Measurements from ENCODE around the gene KLHL14. TPM values are rescaled to one million over a fixed set of nuclear protein-coding genes. Genes with fewer than 3 reads are reported as not detected.

KLHL14 gene
- total and polyA plus RNA-seq, 2 of the 13 experiments (the other 11 are each of a cell fraction or from before 2014, with no cell fraction given): 16.0 to 41.8 TPM

DNA sequence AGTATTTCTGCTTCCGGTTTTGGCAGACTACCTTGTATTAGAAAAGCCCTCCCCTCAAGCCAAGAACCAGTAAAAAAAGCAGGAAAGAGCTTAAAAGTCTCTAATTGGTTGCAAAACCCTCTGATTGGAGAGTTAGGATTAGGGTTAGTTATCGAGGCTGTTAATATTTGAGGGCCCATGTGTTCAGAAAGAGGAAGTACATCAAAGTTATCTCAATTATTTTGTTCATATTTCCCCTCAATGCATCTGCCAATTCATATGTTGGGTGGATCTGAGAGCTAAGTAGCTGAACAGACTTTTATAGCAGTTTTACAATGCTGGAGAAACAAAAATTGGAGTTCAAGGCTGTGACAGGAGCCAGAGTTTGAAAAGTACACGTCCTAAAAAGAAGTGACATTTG, 43.1 kb upstream of the KLHL14 start (continued):
- TF ChIP-seq, protein P1, sequence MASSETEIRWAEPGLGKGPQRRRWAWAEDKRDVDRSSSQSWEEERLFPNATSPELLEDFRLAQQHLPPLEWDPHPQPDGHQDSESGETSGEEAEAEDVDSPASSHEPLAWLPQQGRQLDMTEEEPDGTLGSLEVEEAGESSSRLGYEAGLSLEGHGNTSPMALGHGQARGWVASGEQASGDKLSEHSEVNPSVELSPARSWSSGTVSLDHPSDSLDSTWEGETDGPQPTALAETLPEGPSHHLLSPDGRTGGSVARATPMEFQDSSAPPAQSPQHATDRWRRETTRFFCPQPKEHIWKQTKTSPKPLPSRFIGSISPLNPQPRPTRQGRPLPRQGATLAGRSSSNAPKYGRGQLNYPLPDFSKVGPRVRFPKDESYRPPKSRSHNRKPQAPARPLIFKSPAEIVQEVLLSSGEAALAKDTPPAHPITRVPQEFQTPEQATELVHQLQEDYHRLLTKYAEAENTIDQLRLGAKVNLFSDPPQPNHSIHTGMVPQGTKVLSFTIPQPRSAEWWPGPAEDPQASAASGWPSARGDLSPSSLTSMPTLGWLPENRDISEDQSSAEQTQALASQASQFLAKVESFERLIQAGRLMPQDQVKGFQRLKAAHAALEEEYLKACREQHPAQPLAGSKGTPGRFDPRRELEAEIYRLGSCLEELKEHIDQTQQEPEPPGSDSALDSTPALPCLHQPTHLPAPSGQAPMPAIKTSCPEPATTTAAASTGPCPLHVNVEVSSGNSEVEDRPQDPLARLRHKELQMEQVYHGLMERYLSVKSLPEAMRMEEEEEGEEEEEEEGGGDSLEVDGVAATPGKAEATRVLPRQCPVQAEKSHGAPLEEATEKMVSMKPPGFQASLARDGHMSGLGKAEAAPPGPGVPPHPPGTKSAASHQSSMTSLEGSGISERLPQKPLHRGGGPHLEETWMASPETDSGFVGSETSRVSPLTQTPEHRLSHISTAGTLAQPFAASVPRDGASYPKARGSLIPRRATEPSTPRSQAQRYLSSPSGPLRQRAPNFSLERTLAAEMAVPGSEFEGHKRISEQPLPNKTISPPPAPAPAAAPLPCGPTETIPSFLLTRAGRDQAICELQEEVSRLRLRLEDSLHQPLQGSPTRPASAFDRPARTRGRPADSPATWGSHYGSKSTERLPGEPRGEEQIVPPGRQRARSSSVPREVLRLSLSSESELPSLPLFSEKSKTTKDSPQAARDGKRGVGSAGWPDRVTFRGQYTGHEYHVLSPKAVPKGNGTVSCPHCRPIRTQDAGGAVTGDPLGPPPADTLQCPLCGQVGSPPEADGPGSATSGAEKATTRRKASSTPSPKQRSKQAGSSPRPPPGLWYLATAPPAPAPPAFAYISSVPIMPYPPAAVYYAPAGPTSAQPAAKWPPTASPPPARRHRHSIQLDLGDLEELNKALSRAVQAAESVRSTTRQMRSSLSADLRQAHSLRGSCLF (CRISPR knock-in tag; IDR thresholded peaks at IDR 0.05; ENCODE audit: borderline replicate concordance): no peak
- TF ChIP-seq, protein P2, sequence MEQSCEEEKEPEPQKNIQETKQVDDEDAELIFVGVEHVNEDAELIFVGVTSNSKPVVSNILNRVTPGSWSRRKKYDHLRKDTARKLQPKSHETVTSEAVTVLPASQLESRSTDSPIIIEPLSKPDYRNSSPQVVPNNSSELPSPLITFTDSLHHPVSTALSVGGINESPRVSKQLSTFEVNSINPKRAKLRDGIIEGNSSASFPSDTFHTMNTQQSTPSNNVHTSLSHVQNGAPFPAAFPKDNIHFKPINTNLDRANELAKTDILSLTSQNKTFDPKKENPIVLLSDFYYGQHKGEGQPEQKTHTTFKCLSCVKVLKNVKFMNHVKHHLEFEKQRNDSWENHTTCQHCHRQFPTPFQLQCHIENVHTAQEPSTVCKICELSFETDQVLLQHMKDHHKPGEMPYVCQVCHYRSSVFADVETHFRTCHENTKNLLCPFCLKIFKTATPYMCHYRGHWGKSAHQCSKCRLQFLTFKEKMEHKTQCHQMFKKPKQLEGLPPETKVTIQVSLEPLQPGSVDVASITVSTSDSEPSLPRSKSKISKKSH (CRISPR knock-in tag; IDR thresholded peaks at IDR 0.05; ENCODE audit: borderline replicate concordance): no peak
- no peak for TF ChIP-seq MIXL1 (CRISPR knock-in tag; IDR thresholded peaks at IDR 0.05)
- TF ChIP-seq, protein P3, sequence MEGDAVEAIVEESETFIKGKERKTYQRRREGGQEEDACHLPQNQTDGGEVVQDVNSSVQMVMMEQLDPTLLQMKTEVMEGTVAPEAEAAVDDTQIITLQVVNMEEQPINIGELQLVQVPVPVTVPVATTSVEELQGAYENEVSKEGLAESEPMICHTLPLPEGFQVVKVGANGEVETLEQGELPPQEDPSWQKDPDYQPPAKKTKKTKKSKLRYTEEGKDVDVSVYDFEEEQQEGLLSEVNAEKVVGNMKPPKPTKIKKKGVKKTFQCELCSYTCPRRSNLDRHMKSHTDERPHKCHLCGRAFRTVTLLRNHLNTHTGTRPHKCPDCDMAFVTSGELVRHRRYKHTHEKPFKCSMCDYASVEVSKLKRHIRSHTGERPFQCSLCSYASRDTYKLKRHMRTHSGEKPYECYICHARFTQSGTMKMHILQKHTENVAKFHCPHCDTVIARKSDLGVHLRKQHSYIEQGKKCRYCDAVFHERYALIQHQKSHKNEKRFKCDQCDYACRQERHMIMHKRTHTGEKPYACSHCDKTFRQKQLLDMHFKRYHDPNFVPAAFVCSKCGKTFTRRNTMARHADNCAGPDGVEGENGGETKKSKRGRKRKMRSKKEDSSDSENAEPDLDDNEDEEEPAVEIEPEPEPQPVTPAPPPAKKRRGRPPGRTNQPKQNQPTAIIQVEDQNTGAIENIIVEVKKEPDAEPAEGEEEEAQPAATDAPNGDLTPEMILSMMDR (CRISPR knock-in tag; IDR thresholded peaks at IDR 0.05): no peak
- TF ChIP-seq, protein P4, sequence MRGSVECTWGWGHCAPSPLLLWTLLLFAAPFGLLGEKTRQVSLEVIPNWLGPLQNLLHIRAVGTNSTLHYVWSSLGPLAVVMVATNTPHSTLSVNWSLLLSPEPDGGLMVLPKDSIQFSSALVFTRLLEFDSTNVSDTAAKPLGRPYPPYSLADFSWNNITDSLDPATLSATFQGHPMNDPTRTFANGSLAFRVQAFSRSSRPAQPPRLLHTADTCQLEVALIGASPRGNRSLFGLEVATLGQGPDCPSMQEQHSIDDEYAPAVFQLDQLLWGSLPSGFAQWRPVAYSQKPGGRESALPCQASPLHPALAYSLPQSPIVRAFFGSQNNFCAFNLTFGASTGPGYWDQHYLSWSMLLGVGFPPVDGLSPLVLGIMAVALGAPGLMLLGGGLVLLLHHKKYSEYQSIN (CRISPR knock-in tag; IDR thresholded peaks at IDR 0.05; ENCODE audit: borderline replicate concordance): no peak
- TF ChIP-seq MXI1 (IDR thresholded peaks at IDR 0.05; ENCODE audit: borderline replicate concordance, low read depth, low read length): no peak
- TF ChIP-seq, protein P5, sequence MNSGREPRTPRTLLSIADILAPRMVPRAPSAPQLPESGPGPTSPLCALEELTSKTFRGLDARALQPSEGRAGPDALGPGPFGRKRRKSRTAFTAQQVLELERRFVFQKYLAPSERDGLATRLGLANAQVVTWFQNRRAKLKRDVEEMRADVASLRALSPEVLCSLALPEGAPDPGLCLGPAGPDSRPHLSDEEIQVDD (CRISPR knock-in tag; IDR thresholded peaks at IDR 0.05; ENCODE audit: borderline replicate concordance): no peak
- TF ChIP-seq, protein P6, sequence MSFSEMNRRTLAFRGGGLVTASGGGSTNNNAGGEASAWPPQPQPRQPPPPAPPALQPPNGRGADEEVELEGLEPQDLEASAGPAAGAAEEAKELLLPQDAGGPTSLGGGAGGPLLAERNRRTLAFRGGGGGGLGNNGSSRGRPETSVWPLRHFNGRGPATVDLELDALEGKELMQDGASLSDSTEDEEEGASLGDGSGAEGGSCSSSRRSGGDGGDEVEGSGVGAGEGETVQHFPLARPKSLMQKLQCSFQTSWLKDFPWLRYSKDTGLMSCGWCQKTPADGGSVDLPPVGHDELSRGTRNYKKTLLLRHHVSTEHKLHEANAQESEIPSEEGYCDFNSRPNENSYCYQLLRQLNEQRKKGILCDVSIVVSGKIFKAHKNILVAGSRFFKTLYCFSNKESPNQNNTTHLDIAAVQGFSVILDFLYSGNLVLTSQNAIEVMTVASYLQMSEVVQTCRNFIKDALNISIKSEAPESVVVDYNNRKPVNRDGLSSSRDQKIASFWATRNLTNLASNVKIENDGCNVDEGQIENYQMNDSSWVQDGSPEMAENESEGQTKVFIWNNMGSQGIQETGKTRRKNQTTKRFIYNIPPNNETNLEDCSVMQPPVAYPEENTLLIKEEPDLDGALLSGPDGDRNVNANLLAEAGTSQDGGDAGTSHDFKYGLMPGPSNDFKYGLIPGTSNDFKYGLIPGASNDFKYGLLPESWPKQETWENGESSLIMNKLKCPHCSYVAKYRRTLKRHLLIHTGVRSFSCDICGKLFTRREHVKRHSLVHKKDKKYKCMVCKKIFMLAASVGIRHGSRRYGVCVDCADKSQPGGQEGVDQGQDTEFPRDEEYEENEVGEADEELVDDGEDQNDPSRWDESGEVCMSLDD (CRISPR knock-in tag; IDR thresholded peaks at IDR 0.05; ENCODE audit: borderline replicate concordance): no peak

Data from HepG2 (cell line).